HG03159 (cell line): ENCODE data around the gene MCEE.
"Not testable (repeated sequence)": the region's sequence is repeated elsewhere in the genome, so short reads cannot be mapped to it uniquely, and the experiment has no call there.

Experiments used
- ATAC-seq: cut with Tn5 transposase; IDR thresholded peaks from one replicate; pipeline ENCODE4 v1.9.1; 2021; ENCODE audit warnings: mild to moderate bottlenecking, moderate library complexity; ENCODE audit not compliant: unreplicated experiment

MCEE gene

GRCh38 chr2:71129114-71129901, 721 bp downstream of the MCEE start:
- ATAC-seq = no peak

GRCh38 chr2:71126957-71127356, 3.1 kb downstream of the MCEE start:
- no peak for ATAC-seq

GRCh38 chr2:71125506-71126294, 4.3 kb downstream of the MCEE start:
- no peak for ATAC-seq

GRCh38 chr2:71122387-71123298, 7.4 kb downstream of the MCEE start:
- ATAC-seq = no peak

- ATAC-seq = no peak
Measured at GRCh38 chr2:71121479-71121878, 8.6 kb downstream of the MCEE start.

- ATAC-seq = no peak
Measured at GRCh38 chr2:71120195-71120594, 9.8 kb downstream of the MCEE start.

GRCh38 chr2:71117063-71117462, 13.0 kb downstream of the MCEE start:
- ATAC-seq = no peak

GRCh38 chr2:71113843-71114242, 16.2 kb downstream of the MCEE start:
- ATAC-seq = no peak

- no peak for ATAC-seq
Measured at GRCh38 chr2:71108091-71108490, 21.9 kb downstream of the MCEE start.

GRCh38 chr2:71106463-71106862, 23.6 kb downstream of the MCEE start:
- not testable (repeated sequence) for ATAC-seq

GRCh38 chr2:71103809-71104208, 26.2 kb downstream of the MCEE start:
- no peak for ATAC-seq

GRCh38 chr2:71102981-71103681, 26.9 kb downstream of the MCEE start:
- ATAC-seq = no peak

GRCh38 chr2:71101656-71102055, 28.4 kb downstream of the MCEE start:
- ATAC-seq = no peak

- ATAC-seq = no peak
Measured at GRCh38 chr2:71100195-71100964, 29.6 kb downstream of the MCEE start.

GRCh38 chr2:71092491-71093260, 37.4 kb downstream of the MCEE start:
- not testable (repeated sequence) for ATAC-seq

GRCh38 chr2:71091808-71092207, 38.2 kb downstream of the MCEE start:
- not testable (repeated sequence) for ATAC-seq

- ATAC-seq = not testable (repeated sequence)
Measured at GRCh38 chr2:71089475-71089874, 40.6 kb downstream of the MCEE start.

- ATAC-seq = not testable (repeated sequence)
Measured at GRCh38 chr2:71085325-71086003, 44.6 kb downstream of the MCEE start.
